Vagina (tissue), 2 donors: ENCODE data around the gene PEMT.

ENCODE experiments used
- CTCF ChIP-seq, 3 experiments: fragments of 450-650 bp in 2 of 3; fragments of 200-600 bp in 1 of 3; sonication (generic) in 1 of 3; IDR thresholded peaks; one replicate each; pipeline ENCODE4 v1.5.1; 2017 to 2019; ENCODE audit warnings: antibody characterized with exemption in 3 of 3, mild to moderate bottlenecking in 2 of 3, moderate library complexity in 2 of 3
- POLR2AphosphoS5 ChIP-seq, 2 donors: sonication (generic); formaldehyde crosslinking; IDR thresholded peaks; one replicate each; pipeline ENCODE4 v1.9.0; 2017; ENCODE audit warnings: antibody characterized with exemption in 2 of 2, mild to moderate bottlenecking in 2 of 2, low read depth in 1 of 2; ENCODE audit not compliant: insufficient read depth in 1 of 2

DNA sequence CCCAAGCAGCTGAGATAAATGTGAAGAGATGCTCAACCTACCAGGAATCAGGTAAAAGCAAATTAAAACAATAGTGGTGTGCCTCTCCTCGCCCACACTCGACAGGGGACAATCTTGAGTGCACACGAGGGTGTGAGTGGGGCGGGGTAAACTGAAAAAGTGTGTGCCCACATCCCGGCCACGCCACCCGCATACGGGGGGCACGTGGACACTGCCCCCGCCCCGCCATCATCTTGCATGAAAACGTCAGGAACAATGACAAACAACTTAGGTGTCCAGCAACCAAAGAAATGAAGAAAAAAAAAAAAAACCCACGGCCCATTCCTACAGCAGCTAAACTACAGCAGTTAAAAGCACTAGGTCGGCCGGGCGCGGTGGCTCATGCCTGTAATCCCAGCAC is 14.1 kb downstream of the PEMT start:
- TF ChIP-seq POLR2AphosphoS5 (IDR thresholded peaks at IDR 0.05; ENCODE audit: insufficient read depth in 1 of 2, low read depth in 1 of 2), result no peak
- TF ChIP-seq CTCF (IDR thresholded peaks at IDR 0.05), result no peak
